ENCODE results near the gene RABL6.
"Not testable (repeated sequence)": the region's sequence is repeated elsewhere in the genome, so short reads cannot be mapped to it uniquely, and the experiment has no call there.

The RABL6 gene

DNA sequence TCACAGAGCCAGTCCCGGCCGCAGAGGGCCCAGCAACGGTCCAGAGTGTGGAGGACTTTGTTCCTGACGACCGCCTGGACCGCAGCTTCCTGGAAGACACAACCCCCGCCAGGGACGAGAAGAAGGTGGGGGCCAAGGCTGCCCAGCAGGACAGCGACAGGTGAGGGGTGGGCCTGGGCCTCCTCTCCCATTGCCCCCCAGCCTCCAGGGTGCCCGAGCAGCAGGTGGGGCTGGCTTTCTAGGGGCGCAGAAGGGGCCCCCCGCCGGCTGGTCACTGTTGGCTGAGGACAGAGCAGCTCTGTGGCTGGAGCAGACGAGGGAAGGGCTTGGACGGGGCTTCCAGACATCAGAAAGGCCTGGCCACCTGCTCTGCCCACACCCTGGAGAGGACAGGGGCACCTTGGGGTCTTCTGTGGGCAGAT lies 30.1 kb downstream of the RABL6 start:
- not testable (repeated sequence) for DNase-seq

GRCh38 chr9:136838314-136839228 lies 30.8 kb downstream of the RABL6 start:
- no peak for DNase-seq

DNA sequence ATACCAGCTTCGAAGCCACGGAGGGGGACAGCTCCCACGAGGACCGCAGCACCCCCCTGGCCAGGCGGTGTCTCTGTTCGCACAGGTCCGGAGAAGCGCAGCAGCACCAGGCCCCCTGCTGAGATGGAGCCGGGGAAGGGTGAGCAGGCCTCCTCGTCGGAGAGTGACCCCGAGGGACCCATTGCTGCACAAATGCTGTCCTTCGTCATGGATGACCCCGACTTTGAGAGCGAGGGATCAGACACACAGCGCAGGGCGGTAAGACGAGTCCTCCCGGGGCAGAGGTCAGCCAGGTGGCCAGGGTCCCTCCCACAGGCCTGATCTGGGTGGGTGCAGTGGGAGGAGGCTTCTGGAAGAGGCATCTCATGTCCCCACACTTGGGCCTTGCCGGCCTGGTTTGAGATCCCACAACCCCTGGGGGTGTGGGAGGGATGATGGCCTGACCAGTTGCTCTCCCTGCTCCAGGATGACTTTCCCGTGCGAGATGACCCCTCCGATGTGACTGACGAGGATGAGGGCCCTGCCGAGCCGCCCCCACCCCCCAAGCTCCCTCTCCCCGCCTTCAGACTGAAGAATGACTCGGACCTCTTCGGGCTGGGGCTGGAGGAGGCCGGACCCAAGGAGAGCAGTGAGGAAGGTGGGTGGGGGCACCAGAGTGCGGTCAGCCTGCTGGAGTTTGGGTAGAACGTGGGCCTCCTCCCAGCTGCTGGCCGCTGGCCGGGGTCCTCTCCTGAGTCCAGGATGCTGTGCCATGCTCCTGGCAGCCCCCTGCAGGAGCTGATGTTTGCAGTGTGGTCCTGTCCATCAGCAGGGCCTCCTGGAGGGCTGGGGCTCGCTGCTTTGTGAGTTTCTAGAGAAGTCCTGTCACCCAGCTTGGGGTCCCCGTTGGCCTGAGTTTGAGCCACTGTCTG lies 31.7 kb downstream of the RABL6 start:
- DNase-seq = no peak

- DNase-seq = no peak
Observed at GRCh38 chr9:136840140-136840876, 32.6 kb downstream of the RABL6 start.

- peak; percentile 45 for DNase-seq
Observed at GRCh38 chr9:136840877-136841645, 33.3 kb downstream of the RABL6 start.

DNA sequence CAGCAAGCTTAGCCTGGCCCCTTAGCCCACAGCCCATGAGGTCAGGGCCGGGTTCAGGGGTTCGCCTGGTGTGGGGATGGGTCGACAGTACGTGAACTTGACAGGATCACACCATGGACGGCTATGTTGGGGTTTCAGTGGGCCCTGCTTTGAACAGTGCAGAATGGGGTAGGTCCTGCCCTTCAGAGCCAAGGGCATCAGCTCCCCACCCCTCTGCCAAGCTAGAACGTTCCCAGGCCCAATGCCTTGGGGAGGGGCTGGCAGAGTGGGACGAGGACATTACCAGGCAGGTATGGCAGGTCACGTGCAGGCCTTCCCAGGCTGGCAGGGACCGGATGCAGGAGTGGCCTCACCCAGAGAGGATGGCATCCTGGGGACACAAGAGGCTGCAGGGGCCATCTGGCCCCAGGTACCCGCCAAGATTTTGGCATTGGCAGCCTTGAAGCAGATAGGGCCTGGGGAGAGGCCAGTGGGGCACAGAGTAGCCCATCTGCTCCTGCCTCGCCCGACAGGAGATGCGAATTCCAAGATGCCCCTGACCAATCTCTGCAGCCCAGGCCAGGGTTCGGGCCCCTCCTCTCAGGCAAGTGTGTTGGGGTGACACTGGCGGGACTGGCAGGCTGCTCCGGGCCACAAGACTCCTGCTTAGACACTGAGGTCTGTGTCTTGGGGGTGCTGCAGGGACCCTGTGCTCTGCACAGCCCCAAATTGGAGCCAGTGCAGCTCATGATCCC lies 34.1 kb downstream of the RABL6 start:
- not testable (repeated sequence) for DNase-seq

GRCh38 chr9:136842380-136842948 lies 34.7 kb downstream of the RABL6 start, which contains the start of gene AJM1:
AJM1 (plus strand) TSS chr9:136842478; CDS start chr9:136844415, 1,937 bp downstream.
- not testable (repeated sequence) for DNase-seq

GRCh38 chr9:136843159-136843800 lies 35.5 kb downstream of the RABL6 start:
- not testable (repeated sequence) for DNase-seq

GRCh38 chr9:136843801-136844740 lies 36.3 kb downstream of the RABL6 start:
- DNase-seq = not testable (repeated sequence)

GRCh38 chr9:136844761-136845464 lies 37.2 kb downstream of the RABL6 start:
- no peak for DNase-seq

DNA sequence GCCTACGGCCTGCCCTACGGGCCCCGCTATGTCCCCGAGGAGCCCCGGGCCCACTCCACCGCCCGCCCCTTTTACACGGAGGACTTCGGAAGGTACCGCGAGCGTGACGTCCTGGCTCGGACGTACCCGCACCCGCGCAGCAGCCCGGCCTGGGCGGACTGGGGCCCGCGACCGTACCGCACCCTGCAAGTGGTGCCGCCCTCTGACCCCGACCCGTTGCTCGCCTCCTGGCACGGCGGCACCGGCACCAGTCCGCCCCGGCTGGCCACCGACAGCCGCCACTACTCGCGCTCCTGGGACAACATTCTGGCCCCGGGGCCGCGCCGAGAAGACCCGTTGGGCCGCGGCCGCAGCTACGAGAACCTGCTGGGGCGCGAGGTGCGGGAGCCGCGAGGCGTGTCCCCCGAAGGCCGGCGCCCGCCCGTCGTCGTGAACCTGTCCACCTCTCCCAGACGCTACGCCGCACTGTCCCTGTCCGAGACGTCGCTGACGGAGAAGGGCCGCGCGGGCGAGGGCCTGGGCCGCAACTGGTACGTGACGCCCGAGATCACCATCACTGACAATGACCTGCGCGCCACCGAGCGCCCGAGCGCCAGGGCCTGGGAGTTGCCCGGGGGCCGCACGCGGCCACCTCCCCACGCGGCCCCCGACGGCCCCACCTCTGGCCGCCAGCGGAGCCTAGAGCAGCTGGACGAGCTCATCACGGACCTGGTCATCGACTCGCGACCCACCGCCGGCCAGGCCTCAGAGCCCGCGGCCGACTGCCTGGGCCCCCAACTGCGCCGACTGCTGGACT lies 37.9 kb downstream of the RABL6 start:
- no peak for DNase-seq

DNA sequence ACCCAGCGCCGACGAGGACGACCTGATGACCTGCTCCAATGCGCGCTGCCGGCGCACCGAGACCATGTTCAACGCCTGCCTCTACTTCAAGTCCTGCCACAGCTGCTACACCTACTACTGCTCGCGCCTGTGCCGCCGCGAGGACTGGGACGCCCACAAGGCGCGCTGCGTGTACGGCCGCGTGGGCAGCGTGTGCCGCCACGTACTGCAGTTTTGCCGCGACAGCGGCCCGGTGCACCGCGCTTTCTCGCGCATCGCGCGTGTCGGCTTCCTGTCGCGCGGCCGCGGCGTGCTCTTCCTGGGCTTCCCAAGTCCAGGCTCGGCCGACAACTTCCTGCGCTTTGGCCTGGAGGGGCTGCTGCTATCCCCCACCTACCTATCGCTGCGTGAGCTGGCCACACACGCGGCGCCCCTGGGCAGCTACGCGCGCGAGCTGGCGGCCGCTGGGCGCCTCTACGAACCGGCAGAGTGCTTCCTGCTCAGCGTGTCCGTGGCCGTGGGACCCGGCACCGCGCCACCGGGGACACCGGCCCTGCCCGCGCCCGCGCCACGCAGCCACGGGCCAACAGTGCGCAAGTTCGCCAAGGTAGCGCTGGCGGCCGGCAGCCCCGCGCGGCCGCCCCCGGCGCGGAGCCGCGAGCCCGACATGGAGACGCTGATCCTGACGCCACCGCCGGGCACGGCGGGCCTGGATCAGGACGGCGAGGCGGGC lies 38.8 kb downstream of the RABL6 start:
- no peak for DNase-seq

DNA sequence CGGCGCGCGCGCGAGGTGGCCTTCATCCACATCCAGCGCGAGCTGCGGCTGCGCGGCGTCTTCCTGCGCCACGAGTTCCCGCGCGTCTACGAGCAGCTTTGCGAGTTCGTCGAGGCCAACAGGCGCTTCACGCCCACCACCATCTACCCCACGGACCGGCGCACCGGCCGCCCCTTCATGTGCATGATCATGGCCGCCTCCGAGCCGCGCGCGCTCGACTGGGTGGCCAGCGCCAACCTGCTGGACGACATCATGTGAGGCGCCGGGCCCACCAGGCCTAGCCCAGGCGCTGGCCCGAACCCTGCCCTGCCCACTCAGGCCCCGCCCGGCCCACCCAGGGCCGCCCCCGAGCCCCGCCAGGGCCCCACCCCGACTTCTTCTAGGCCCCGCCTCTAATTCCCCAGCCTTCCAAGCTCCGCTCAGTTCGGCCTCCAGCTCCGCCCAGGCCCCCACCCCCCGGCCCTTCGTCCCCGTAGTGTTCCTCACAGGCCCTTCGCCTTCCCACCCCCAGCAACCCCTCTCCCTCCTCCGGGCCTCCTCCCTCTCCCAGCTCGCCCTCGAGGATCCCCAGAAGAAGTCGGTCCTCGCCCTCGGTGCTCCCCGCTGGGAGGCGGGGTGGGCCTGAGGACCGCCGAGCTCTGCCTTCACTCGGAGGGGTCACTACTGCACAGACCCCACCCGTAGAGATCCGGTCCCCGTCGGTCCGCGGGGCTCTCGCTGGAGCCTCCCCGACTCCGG lies 39.5 kb downstream of the RABL6 start:
- no peak for DNase-seq

- no peak for DNase-seq
Observed at GRCh38 chr9:136847826-136848392, 40.2 kb downstream of the RABL6 start.

DNA sequence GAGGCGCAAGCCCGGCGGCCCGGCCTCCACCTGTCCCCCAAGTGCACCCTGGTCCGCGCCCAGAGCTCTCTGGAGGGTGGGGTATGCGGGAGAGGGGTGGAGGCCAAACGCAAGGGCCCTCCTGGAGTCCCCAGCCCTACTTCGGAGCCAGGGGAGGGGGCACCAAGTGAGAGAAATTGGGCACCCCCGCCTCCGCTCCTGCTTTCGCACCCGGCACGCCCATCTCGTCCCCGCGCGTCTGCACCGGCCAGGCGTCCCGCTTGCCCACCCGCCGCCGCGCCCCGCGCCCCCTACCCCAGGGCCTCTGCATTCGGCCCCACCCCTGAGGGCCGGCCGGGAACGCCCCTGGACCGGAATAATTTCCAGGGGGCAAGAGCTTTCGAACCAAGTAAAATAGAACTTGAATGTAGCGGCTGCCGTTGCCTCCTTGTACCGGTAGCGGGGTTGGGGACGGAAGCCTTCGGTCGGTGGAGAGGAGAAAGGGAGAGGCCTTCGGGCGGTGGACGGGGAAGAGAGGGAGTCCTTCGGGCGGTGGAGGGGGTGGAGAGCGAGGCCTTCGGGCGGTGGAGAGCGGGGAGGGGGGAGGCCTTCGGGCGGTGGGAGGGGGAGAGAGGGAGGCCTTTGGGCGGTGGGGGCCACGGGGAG lies 40.8 kb downstream of the RABL6 start:
- DNase-seq = no peak

All from NCI-H1417 treated with DMSO at 0.1 percent for 48 hours (cell line).